ENCODE results near the gene ROBO2. TPM values are rescaled to one million over a fixed set of nuclear protein-coding genes. Genes with fewer than 3 reads are reported as not detected.

Gene ROBO2
- total RNA-seq, 1 donor from 2014 or later = 330 TPM

DNA sequence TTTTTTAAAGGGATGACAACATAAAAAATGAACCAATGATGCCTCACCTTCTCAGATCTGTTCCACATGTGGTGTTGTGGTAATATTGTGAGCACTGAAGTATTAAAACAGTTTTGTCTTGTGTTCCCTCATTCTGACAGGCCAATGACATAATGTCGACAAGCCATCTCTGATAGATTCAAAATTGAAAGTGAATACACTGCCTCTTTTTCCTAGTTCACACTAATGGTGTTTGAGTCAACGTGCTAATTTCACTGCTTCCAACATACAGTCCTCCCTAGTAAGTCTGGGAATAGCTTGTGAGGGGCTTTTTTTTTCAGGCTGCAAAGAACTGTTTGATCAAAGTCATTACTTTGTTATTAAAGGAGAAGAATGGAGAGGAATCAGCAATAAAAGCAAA is 82.8 kb downstream of the ROBO2 start:
- no peaks in the 10 kb centered on the region for H3K9me3 Mint-ChIP-seq (ENCODE audit: unreplicated experiment)
- H3K27ac Mint-ChIP-seq (ENCODE audit: unreplicated experiment) = no peak overlapping the region
- peaks cover 2% of the 10 kb centered on the region for H3K27me3 Mint-ChIP-seq (ENCODE audit: unreplicated experiment)
- no peak overlapping the region for H3K4me3 Mint-ChIP-seq (ENCODE audit: unreplicated experiment)
- peaks cover 13% of the 10 kb centered on the region for H3K4me1 Mint-ChIP-seq (ENCODE audit: low read depth, unreplicated experiment)
- DNase-seq = no peak
- H3K36me3 Mint-ChIP-seq (ENCODE audit: unreplicated experiment) = no peaks in the 10 kb centered on the region
- TF ChIP-seq, protein P1, sequence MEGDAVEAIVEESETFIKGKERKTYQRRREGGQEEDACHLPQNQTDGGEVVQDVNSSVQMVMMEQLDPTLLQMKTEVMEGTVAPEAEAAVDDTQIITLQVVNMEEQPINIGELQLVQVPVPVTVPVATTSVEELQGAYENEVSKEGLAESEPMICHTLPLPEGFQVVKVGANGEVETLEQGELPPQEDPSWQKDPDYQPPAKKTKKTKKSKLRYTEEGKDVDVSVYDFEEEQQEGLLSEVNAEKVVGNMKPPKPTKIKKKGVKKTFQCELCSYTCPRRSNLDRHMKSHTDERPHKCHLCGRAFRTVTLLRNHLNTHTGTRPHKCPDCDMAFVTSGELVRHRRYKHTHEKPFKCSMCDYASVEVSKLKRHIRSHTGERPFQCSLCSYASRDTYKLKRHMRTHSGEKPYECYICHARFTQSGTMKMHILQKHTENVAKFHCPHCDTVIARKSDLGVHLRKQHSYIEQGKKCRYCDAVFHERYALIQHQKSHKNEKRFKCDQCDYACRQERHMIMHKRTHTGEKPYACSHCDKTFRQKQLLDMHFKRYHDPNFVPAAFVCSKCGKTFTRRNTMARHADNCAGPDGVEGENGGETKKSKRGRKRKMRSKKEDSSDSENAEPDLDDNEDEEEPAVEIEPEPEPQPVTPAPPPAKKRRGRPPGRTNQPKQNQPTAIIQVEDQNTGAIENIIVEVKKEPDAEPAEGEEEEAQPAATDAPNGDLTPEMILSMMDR (IDR thresholded peaks at IDR 0.05; ENCODE audit: partially characterized antibody, unreplicated experiment) = no peak

DNA sequence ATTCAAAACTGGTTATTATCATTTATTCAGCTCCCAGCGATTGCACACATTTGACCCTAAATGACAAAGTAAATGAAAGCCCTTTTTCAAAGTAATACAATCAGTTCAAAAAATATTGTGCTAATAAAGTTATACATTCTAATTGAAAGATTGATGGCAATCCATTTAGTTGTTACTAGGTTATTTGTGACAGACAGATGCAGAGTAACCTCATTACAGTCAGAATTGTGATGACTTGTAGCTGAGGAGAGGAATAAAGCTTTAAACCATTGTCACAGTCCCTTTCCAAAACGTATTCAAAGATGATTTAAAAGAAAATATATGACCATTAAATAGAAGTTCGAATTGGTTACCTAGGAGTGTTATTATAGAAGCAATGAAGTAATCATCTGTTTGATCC is 86.1 kb downstream of the ROBO2 start:
- Mint-ChIP-seq H3K27me3 (ENCODE audit: unreplicated experiment) (no peaks in the 10 kb centered on the region), H3K27ac (ENCODE audit: unreplicated experiment) (no peak overlapping the region), H3K36me3 (ENCODE audit: unreplicated experiment) (no peaks in the 10 kb centered on the region), H3K4me1 (ENCODE audit: low read depth, unreplicated experiment) (peaks cover 11% of the 10 kb centered on the region), H3K9me3 (ENCODE audit: unreplicated experiment) (no peaks in the 10 kb centered on the region), H3K4me3 (ENCODE audit: unreplicated experiment) (no peak overlapping the region)
- TF ChIP-seq, protein P1 (IDR thresholded peaks at IDR 0.05; ENCODE audit: partially characterized antibody, unreplicated experiment) = no peak
- no peak for DNase-seq

DNA sequence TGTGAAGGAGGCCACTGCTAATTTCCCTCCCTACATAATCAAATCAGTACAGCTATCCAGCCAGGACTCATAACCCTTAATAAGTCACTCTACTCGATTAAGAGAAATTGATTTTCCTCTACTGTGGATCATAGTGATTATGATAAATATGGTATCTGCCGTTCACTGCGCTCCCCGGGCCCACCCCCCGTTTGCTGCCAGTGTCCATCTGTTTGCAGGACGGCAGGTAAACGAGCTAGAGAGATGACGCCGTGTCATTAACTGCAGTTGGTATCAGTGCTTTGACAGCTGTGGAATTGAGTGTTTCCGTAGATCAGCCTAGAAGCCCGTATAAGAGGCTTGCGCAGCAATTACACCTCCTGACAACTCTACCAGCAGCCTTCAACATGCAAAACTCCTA is 94.9 kb downstream of the ROBO2 start:
- TF ChIP-seq, protein P1 (IDR thresholded peaks at IDR 0.05; ENCODE audit: partially characterized antibody, unreplicated experiment) = no peak
- Mint-ChIP-seq H3K4me3 (ENCODE audit: unreplicated experiment) (peak overlapping the region; percentile 64), H3K27ac (ENCODE audit: unreplicated experiment) (peak overlapping the region; percentile 93), H3K4me1 (ENCODE audit: low read depth, unreplicated experiment) (peaks cover 35% of the 10 kb centered on the region), H3K27me3 (ENCODE audit: unreplicated experiment) (peaks cover 5% of the 10 kb centered on the region), H3K9me3 (ENCODE audit: unreplicated experiment) (peaks cover 6% of the 10 kb centered on the region), H3K36me3 (ENCODE audit: unreplicated experiment) (no peaks in the 10 kb centered on the region)
- DNase-seq = peak; percentile 36

DNA sequence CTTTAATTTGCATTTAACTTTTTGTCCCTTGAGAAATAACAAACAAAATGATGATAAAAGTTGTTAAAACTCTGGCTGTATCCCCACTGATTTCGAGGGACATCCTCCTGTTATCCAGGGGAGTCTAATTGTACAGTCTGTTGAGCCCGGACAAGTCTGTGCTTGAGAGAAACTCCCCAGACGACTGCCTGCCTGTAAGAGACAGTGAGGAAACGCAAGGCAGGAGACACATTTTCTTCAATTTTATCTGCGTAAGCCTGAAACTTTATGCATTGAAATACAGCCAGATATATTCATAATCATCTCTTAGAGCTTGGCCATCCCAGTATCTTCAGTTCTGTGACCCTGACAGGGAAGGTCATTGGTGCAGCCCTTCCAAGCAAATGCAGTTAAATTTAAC is 97.7 kb downstream of the ROBO2 start:
- Mint-ChIP-seq H3K27ac (ENCODE audit: unreplicated experiment) (no peak overlapping the region), H3K4me3 (ENCODE audit: unreplicated experiment) (no peak overlapping the region), H3K27me3 (ENCODE audit: unreplicated experiment) (peaks cover 5% of the 10 kb centered on the region), H3K36me3 (ENCODE audit: unreplicated experiment) (no peaks in the 10 kb centered on the region), H3K4me1 (ENCODE audit: low read depth, unreplicated experiment) (peaks cover 36% of the 10 kb centered on the region), H3K9me3 (ENCODE audit: unreplicated experiment) (peaks cover 8% of the 10 kb centered on the region)
- TF ChIP-seq, protein P1 (IDR thresholded peaks at IDR 0.05; ENCODE audit: partially characterized antibody, unreplicated experiment) = no peak
- DNase-seq = no peak

DNA sequence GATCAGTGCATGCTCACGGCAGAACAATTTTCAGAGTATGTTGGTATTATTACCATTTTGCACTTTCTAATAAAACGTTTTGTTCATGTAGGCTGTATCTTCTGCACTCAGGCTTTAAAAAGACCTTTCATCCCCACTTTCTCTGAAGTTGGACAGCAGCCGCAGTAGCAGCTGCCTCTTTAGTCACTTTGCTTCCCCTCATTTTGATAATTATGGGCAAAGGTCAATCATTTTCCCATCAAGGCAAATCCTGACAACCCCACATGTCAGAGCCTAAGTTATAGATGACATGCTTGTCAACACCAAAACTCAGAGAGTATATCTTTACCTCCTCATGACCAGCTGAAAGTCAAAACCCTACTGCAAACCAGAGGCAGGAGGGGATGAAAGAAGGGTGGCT is 99.7 kb downstream of the ROBO2 start:
- Mint-ChIP-seq H3K4me3 (ENCODE audit: unreplicated experiment) (no peak overlapping the region), H3K36me3 (ENCODE audit: unreplicated experiment) (no peaks in the 10 kb centered on the region), H3K27ac (ENCODE audit: unreplicated experiment) (peak overlapping the region; percentile 62), H3K4me1 (ENCODE audit: low read depth, unreplicated experiment) (peaks cover 38% of the 10 kb centered on the region), H3K27me3 (ENCODE audit: unreplicated experiment) (peaks cover 4% of the 10 kb centered on the region), H3K9me3 (ENCODE audit: unreplicated experiment) (peaks cover 10% of the 10 kb centered on the region)
- DNase-seq = no peak
- TF ChIP-seq, protein P1 (IDR thresholded peaks at IDR 0.05; ENCODE audit: partially characterized antibody, unreplicated experiment) = no peak
